HG02885 (cell line): ENCODE results near the gene VAMP2.

Experiments used
- ATAC-seq: cut with Tn5 transposase; IDR thresholded peaks from one replicate; pipeline ENCODE4 v1.9.1; 2021; ENCODE audit warnings: mild to moderate bottlenecking; ENCODE audit not compliant: unreplicated experiment, poor library complexity

Gene VAMP2

DNA sequence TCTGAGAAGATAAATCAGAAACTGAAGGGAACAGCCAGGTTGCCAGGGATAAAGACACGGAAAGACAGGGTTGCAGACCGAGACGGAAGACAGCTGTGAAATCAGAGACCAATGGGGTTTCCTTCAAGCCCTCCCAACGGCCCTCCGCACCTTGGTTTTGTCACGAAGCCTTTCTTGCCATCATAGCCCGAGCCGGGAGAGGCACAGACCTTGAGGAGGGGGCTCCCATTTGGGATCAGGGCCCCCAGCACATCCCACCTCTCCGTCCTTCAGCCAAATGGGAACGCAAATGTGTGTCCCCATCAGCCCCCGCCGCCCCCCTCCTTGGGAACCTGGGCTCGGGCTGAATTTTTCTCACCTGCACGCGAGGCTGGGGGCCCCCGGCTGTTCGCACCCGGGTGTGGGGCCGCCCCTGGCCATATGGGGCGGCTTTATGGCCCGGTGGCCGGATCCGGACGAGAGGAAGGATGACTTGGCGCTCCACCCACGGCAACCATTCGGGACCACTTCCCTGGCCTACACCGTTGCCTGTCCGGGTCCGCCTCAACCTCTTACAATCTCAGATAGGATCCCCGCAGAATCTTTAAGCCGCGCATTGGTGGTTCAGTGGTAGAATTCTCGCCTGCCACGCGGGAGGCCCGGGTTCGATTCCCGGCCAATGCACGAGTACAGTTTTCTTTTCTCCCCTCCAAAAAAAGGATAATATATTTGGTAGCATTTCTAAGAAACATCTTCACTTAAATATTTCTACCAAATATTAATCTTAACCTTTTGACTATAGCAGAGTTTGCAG lies 37.4 kb downstream of the VAMP2 start:
- ATAC-seq: peak; percentile 31

- no peak for ATAC-seq
Measured at GRCh38 chr17:8124350-8125153, 38.2 kb downstream of the VAMP2 start.

DNA sequence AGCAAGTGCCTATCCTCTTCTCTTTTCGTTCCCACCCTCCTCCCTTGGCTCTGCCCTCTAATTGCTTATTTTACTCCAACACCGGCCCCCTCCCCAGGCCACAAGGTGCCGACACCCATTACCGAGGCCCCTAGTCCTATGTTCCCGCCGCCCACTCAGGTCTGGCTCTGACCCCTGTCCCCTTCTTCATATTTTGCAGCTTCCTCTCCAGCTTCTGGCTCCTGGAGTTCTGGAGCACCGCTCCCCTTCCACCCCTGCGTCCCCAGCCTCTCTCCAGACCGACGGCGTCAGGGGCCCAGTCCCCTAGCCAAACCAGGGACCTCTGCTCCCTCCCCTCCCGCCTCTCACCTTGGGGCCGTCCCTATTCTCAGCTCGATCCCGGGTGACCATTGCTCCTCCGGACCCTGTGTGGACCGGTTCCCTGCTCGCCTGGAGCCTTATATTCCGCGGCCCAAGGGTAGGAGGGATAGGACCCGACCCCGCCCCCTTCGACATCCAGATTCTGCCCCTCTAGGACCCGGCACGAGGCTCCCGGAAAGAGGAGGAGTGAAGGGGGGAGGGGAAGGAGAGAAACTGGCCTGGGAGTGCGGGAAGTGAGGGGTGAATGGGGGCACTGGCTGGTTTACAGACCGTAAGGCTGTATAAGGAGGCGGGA lies 38.9 kb downstream of the VAMP2 start, which contains the start of gene HES7:
Gene HES7, minus strand, starts transcription at position 412 of the 655 bp plus-strand sequence. Its CDS starts 22 bp downstream, at position 390.
- no peak for ATAC-seq

DNA sequence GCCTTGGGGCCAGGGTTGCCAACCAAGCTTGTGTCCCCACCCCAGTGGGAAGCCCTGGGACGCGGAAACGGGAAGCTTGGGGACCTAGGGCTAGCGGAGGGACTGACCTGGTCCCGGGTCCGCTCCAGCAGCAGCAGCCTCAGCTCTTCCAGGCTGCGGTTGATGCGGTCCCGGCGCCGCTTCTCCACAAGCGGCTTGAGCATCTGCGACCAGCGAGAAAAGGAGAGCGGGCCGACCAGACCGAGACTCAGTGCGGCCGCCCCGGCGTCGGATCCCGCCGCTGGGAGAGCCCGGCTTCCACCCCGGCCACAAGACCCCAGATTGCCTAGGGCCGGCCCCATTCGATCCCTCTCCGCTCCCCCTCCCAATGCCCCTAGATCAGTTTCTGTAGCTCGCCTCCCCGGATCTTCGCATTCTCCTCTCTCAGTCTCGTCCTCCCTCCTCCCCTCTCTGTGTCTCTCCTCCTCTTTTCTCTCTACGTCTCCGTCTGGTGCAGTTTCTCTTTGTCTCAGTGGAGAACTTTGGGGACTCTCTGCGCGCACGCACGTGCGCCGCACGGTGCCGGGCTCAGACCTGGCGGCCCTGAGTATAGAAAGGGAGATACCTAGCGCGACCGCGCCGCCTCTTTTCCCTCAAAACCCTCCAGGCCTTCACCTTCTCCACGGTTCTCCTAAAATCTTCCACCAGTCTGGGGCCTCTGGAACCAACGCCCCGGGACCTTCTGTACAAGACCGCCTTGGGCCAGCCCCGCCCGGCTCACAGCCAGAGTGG lies 39.6 kb downstream of the VAMP2 start:
- ATAC-seq: no peak

- ATAC-seq: no peak
Measured at GRCh38 chr17:8122422-8122923, 40.3 kb downstream of the VAMP2 start.

DNA sequence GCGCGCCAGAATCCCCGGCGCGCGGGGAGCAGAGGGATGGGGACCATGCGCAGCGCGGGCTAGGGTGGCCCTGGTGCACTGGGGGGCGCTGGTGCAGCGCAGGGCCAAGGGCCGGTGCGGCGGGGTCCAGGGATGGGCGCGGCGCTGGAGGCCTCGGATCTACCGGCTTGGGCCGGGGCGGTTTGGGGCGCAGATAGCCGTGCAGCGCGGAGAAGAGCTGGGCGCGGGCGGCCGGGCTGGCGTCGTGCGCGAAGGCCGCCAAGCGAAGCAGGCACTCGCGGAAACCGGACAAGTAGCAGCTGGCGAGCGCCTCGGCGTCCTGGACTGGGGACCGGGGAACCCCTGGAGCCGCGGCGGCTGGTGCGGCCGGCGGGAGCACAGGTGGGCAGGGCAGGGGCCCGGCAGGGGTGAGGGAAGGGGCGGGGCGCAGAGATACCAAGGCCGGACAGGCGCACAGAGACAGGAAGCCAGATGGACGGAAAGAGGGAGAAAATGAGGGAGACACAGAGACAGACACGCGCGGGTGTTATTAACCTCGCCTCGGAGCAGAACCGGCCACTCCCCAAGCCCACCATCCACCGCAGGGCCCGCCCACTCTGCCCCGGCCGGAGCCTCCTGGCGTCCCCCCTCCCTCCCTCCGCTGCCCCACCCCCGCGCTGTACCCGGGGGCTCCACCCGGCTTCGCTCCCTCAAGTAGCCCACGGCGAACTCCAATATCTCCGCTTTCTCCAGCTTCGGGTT lies 40.9 kb downstream of the VAMP2 start:
- peak; percentile 28 for ATAC-seq

GRCh38 chr17:8121407-8121680 lies 41.4 kb downstream of the VAMP2 start:
- no peak for ATAC-seq

- ATAC-seq: no peak
Measured at GRCh38 chr17:8120520-8121406, 42.0 kb downstream of the VAMP2 start.

DNA sequence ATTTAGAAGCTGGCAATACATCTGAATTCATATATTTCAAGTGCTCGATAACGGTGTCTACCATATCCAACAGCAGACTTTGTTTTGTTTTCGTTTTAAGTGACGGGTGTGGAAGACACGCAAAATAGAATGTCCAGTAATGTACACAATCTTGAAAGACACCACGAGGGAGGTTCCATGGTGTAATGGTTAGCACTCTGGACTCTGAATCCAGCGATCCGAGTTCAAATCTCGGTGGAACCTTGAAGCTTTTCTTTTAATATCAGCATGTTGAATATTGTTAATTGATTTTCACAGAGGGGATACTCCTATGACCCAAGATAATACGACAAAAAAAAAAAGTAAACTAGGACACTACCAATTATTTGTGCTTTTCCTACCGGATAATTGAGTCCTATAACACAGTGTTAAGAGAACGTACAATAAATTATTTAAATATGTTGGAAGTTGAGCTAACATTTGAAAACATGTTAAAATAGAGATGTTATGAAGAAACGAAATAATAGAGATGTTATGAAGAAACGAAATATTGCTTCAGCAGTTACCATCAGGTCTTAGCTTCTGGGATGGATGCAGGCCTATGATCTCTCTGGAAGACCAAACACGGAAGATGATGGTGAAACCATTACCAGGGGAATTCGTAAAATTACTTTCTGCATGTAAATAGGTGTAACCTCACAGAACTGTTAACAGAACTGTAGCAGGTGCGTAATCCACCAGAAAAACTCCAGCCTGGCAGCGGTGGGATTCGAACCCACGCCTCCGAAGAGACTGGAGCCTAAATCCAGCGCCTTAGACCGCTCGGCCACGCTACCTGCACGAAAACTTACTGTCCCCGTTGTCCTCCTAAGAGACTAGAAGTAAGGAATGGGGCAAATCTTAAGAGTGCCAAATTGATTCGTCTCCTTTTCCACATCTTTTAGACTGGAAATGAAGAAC lies 42.9 kb downstream of the VAMP2 start:
- peak; percentile 36 for ATAC-seq

DNA sequence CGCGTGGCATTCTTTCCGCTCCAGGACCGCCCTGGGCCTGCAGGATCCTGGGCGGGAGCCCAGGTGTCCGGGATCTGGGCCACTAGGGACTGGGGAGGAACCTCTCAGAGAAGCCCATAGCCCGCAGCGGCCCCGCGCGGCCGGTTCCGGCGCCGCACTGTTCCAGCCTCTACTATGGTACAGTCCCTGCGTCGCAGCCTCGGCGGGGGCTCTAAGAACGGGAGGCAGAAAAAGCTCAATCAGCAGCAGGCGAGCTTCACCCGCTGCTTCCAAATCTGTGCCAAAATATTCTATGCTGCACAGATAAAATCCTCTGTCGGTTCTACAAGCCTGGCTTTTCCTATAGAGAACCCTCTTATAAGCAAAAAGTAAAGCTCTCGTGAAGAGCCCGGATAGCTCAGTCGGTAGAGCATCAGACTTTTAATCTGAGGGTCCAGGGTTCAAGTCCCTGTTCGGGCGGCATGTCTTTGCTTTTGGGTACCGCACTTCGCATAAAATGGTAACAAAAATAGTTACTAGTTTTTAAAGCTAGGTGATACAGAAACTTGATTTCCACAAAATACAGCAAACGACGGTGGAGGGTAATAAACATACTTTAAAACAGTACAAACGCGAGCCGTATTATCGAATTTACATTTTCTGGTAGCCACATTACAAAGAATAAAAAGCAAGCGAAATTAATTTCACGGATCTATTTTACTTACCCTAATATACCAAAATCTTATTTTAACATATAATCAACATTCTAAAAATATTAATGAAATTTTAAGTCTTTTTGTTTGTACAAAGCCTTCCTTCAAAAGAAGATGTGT lies 43.8 kb downstream of the VAMP2 start:
- ATAC-seq: peak; percentile 50

GRCh38 chr17:8117980-8118768 lies 44.6 kb downstream of the VAMP2 start, which contains the start of gene ALOXE3:
Gene ALOXE3, minus strand, starts transcription at chr17:8118514. Its CDS starts 524 bp downstream, at chr17:8117990.
- no peak for ATAC-seq

- ATAC-seq: no peak
Measured at GRCh38 chr17:8117367-8117979, 45.3 kb downstream of the VAMP2 start.

DNA sequence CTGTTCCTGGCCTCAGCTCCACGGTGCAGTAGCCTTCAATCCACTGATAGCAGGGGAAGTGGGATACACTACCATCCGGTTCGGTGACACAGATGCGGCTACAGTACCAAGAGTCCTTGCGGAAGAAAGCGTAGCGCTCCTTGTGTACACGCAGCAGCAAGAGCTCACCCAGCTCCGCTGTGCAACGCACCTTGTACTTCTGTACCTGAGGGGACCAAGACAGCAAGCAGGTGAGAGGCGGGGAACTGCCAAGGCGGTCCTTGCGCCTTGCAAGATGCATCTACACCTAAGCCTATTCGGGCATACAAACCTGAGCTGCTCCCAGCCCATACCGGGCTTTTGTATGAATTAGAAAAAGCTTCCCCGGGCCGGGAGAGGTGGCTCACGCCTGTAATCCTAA lies 46.0 kb downstream of the VAMP2 start:
- ATAC-seq: no peak

DNA sequence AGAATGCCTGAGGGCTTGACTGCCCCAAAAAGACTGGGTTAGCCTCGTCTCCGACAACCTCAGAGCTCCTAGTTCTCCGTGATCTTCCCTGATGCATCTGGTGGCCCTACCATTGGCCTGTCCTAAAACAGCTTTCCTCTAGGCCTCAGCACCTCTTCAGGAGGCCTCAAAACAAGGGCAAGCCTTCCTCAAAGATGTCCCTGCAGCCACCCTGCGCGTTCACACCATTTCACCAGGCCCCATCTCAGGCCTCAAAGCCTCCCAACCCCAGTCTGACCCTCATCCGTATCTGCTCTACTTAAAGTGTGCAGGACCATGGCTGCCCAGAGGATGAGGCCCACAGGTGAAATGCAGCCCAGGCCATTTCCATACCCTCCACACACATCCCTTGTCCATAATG lies 51.8 kb downstream of the VAMP2 start:
- ATAC-seq: no peak

DNA sequence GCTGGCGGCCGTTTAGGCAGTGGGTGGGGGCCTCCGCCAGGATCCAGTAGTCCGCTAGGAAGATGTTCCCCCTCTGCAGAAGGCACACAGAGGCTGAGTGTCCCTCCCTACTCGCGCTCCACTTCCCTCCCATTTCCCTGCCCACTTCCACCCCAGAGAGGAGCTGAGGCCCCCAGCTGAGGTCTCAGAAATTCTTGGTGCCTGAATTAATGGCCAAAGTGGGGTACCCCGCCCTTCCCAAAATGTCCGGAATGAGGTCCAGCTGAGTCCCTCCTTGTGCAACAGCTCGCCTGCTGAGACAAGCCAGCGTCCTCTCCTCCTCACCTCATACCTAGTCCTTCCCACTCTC lies 52.3 kb downstream of the VAMP2 start:
- no peak for ATAC-seq
